DMS114 treated with DMSO at 0.1 percent for 48 hours (cell line): ENCODE measurements around the gene ABCC10.
"Not testable (repeated sequence)": the region's sequence is repeated elsewhere in the genome, so short reads cannot be mapped to it uniquely, and the experiment has no call there.

Experiments used
- DNase-seq: peaks from one replicate; lab custom pipeline; 2025; ENCODE audit not compliant: unreplicated experiment; lab: John Stamatoyannopoulos, UW

ABCC10 gene

DNA sequence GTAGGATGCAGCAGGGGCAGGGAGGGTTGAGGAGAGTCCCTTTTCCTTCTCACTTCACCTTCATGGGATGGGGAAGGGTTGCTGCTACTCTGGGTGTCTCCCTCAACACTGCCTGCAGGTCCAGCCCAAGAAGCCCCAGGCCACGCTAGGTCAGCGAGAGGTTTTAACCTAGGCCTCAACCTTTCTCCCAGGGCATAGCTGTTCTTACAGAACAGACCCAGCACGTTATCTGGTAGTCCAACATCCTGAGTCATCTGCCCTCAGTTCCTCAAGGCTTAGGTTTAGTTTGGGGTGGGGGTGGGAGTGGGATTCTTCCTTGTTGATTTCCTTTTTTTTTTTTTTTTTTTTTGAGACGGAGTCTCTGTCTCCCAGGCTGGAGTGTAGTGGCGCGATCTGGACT, 67.0 kb downstream of the ABCC10 start:
- DNase-seq = no peak

DNA sequence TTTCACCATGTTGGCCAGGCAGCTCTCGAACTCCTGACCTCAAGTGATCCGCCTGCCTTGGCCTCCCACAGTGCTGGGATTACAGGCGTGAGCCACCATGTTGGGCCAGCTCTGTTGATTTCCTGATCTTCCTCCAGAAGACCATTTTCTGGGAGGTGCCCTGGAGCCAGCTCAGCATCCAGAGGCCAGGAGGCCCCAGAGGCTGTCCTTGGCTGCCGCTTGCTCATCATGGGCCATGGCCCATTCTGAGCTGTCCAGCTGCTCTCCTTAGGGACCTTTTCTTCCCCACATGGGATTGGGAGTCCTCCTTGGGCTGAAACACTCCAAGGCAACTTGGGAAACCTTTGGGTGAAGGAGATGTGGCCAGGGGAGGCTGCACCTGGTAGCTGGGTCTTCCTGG, 67.4 kb downstream of the ABCC10 start:
- DNase-seq = no peak

GRCh38 chr6:43495409-43495941, 68.1 kb downstream of the ABCC10 start:
- no peak for DNase-seq

DNA sequence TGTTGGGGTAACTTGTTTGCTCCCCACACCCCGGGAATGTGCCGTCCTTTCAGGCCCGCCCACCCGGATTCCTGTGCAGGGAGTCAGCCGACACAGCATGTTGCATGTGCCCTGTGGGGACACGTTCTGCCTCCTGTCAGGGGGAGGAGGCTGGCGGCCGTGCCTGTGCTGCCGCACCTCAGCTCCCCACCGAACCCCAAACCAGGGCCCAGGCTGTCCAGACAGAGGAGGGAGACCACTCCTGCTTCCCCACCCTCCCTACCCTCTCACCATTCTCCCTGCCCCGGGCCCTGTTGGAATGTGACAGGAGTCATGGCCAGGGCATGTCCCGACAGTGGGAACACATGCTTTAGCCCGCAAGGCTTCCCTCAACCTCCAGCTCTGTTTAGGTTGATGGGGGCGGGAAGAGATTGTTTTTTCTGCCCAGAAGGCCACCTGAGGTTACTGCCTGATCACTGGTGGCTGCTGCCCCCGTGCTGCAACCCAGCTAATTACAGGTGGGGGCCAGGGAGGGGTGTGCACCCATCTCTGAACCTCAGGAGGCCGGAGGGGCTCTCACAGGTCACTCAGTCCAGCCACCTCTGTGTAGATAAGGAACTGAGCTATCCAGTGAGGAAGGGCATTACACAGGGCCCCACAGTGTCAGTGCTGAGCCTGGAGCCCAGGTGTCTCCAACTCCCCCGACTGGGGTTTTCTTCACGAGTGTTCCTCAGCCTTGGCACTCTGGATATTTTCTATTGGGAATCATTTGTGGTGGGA, 69.2 kb downstream of the ABCC10 start:
- no peak for DNase-seq

DNA sequence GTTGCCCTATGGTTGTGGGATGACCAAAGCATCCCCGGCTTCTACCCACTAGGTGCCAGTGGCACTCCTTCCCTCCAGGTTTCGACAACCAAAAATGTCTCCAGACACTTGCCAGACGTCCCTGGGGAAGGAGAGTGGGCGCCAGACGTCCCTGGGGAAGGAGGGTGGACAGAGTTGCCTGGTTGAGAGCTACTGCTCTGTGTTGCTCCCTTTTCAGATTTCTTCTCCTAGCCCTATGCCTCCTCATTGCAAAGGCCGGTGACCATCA, 69.7 kb downstream of the ABCC10 start:
- DNase-seq = no peak

DNA sequence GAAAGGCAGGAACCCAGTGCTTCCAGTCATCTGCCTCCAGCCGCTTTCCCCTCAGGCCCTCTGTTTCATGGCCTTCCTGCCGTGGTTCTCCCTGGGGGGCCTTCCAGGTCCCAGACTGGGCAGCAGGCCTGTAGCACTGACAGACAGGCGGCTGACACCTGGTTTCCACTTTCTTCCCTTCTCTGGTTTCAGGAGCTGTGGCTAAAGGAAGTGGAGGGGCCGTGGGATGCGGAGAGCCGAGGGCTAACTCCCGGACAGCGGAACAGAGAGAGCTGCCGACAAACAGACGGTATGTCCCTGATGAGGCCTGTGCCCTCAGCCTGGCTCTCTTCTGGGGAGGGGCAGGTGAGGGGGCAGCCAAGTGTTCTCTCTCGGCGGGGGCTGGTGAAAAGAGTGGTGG, 70.3 kb downstream of the ABCC10 start:
- DNase-seq = no peak

GRCh38 chr6:43498291-43498690, 71.0 kb downstream of the ABCC10 start:
- not testable (repeated sequence) for DNase-seq

GRCh38 chr6:43499028-43499815, 71.9 kb downstream of the ABCC10 start:
- no peak for DNase-seq
